Inflammatory macrophage treated with lipopolysaccharide for 4 hours (primary cell): ENCODE results near the gene CDK2.
"Not testable (repeated sequence)": the region's sequence is repeated elsewhere in the genome, so short reads cannot be mapped to it uniquely, and the experiment has no call there.

ENCODE experiments used
- DNase-seq: peaks from one replicate; pipeline ENCODE4 v3.0.0-alpha.2; 2020

CDK2 gene

DNA sequence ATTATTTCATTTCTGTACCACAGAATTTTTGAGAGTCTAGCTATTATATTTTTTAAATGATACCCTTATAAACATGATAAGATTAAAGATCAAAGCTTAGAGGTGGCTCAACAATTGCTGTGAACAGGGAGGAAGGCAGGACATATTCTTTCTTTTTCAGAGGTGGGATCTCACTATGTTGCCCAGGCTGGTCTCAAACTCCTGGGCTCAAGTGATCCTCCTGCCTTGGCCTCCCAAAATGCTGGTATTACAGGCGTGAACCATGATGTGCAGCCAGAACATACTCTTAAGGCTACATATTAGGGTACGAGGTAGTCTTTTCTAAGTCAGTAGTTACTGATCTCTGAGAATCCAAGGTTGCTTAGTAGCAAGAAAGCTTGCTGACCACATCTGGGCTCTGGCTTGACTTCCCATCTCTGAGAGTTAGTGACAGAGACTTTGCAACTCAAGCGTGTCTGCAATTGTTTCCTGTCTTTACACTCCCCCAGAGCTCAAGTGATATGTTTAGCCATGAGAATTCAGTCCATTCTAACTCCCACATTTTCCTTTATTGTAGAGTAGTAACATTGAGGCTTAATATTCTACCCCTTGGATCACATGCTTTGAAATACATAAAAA, 15.8 kb downstream of the CDK2 start:
- DNase-seq: peak; percentile 81

DNA sequence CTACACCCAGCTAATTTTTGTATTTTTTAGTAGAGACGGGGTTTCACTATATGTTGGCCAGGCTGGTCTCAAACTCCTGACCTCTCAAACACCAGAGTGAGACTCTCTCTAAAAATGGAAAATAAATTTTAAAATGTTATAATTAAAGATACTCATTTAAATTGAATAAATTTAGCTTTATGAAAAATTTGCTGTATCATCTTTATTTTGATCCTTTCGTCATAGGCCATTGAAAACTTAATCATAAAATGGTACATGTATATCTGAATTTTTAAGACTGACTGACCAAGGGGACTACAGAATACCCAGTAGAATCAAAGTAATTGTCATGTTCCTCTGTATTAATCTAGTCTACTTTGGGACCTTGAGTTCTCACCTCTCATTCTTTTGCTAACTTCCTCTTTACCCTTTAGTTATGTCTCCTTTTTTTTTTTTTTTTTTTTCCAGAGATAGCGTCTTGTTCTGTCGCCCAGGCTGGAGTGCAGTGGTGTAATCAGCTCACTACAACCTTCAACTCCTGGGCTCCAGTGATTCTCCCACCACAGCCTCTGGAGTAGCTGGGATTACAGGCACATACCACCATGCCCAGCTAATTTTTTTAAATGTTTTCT, 16.7 kb downstream of the CDK2 start:
- DNase-seq: peak; percentile 41

DNA sequence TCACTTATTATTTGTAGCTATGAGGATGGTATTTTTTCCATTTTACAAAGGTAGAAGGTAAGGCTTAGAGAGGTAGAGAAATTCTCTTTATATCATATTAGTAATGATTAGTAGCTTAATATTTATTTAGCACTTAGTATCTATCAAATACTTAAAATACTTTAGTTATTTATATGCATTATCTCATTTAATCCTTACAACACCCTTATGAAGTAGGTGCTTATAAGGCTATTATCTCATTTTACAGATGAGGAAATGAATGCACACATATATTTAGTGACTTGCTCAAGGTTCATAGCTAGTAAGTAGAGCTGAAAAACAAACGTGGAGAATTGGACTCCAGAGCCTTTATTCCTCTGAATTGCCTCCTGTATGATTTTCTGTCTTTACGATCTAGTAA, 18.2 kb downstream of the CDK2 start:
- peak; percentile 54 for DNase-seq

DNA sequence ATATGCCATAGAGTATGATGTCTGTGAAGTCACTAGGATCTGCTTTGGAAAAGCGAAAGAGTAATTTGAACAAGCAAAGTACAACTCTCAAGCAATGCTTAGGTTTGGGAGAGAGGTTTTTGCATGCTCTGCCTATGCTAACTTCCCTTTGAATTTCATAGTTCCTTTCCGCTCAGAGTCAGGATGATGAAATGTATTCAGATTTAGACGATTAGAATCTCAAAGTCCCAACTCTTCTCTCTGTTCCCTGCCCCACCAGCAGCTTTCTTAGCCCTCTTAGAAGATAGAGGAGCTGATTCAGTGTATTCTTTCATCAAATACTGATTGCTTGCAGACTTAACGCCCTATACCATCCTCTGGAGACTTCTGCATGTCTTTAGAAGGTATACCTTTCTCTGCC, 18.7 kb downstream of the CDK2 start:
- DNase-seq: peak; percentile 36

DNA sequence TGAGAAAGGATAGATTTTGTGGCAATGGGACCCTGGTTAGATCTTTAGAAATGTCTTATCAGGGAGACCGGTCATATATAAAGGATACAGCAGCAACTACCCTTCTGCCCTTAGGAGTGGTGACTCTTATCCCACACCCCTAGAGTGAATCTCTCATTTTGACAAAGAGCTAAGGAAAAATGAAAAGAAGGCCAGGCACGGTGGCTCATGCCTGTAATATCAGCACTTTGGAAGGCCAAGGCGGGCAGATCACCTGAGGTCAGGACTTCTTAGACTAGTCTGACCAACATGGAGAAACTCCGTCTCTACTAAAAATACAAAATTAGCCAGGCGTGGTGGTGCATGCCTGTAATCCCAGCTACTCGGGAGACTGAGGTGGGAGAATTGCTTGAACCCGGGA, 19.3 kb downstream of the CDK2 start:
- not testable (repeated sequence) for DNase-seq

DNA sequence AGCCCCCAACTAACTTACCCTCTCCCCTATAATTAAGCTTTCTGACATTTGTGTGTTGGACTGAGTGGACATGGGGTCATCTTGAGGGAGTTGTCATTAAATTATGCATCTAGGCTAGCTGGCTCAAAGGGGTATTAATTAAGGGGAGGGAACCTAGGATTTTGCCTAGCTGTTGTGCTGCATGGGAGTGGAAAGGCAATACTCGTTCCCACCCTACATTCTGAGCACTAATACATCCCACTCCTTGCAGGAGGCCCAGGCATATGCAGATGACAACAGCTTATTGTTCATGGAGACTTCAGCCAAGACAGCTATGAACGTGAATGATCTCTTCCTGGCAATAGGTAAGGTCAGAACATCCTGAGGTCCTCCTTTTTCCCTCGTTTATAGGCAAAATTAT, 24.5 kb downstream of the CDK2 start:
- no peak for DNase-seq

DNA sequence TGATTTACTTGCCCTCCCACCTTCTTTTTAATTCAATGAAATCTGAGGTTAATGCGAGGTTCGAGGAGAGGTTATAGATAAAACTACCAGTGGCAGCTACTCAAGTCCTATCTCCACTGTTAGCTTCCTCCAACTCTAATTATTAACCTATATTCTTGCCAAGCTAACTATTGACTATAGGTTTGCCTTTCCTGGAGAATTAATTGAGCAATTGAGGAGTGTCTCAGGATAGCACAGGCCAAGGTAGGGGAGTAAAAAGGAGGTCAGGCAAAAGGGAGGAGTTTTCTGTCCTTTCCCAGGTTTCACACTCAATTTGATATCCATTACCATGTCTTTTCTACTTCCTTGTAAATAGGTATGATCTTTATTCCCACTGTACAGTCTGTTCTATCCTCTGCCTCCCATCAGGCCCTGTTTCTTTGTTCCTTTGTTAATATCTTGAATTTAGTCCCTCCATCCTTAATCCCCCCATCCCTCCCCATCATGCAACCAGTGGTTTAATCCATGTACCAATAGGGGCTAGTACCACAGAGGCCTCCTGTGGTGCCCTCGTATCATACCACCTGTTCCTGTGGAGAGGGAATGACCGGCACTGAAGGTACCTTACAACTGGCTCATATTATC, 26.7 kb downstream of the CDK2 start:
- no peak for DNase-seq

DNA sequence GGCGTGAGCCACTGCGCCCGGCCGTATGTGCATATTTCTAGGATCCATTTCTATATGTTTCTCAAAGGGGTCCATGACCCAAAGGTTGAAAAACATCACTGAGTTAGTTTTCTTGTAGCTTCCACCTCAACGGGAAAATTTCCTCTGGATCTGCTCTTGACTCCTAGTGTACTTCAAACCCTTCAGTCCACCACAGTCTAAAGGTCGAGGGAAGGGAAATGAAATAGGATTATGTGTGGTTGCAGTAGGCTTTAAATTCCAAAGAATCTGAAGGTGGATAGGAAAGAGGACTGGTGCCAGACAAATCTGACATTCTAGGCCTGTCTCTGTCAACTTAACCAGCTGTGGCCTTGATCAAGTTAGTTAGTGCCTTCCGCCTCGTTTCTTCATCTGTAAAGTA, 28.7 kb downstream of the CDK2 start:
- DNase-seq: no peak

DNA sequence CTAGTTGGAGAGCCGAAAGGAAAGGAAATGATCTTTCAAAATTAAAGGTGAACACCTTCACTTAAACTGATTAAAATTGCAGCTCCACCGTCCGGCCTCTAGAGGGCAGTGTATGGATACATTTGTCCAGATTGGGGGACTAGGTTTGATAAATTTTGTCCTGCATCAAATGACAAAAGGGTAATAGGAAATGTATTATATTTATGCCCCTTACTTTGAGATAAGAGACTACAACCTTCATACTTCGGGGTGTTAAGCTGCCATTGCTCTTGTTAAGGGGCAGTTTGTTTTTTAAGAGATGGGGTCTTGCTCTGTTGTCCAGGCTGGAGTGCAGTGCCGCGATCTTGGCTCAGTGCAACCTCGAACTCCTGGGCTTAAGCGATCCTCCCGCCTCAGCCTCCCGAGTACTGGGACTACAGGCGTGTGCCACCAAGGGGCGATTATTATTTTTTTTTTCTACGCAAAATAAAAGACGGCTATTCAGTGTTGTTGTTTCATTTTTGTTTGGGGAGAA, 29.6 kb downstream of the CDK2 start:
- DNase-seq: peak; percentile 60

DNA sequence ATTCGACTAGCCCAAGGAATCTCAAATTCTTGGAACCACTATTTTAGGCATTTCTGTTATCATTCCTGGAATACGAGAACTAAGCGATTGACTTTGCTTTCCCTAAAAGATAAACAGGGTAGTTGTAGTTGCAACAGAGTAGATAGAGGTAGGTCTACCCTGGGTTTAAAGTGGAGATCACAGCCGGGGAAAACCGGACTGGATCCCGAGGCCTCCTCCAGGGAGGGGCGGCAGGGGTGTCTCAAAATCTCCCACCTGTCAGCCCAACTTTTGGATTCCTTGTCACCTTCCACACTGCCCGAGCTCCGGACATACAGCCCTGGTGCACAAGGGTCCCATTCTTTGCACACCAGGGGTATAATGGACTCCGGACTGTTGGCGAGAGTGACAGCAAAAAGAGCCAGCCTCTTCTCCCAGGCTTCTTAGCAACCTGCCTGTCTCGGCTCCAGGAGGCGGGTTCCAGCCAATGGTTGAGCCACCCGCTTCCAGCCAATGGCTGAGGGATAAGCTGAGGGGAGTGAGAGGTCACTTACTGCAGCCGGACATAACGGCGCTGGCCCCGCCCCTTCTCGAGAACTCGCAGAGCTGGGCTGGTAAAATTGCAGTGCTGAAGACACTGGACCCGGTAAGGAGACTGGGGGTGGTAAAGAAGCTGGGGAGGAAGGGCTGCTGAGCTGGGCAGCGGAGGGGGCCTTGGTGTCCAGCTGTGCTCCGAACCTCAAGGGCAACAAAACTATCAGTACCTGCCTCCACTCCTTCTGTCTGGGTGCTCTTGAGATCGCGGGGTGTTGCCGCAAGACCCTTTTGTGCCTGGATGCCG, 30.3 kb downstream of the CDK2 start, which contains the start of gene SUOX:
TSS of gene SUOX (plus strand) at position 562 of the 820 bp plus-strand sequence. CDS start 4,946 bp downstream, outside the sequence.
- peak; percentile 98 for DNase-seq

DNA sequence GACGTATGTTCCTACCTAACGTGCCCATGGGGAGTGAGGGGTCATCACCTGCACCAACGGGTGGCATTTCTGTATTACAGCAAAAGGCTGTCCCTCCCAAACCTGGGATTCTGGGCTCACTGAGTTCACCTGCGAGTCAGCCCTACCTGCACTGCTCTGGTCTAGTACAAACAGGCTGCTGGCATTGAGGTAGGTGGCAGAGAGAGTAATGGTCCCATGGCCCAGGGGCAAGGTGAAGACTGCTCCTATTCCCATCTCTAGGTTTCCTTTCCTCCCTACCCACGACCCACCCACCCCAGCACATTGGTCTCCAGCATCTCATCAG, 30.9 kb downstream of the CDK2 start:
- DNase-seq: no peak

DNA sequence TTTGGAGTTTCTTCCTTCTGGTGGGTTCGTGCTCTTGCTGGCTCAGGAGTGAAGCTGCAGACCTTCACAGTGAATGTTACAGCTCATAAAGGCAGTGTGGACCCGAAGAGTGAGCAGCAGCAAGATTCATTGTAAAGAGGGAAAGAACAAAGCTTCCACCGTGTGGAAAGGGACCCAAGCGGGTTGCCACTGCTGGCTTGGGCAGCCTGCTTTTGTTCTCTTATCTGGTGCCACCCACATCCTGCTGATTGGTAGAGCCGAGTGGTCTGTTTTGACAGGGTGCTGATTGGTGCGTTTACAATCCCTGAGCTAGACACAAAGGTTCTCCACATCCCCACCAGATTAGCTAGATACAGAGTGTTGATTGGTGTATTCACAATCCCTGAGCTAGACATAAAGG, 32.9 kb downstream of the CDK2 start:
- DNase-seq: not testable (repeated sequence)

DNA sequence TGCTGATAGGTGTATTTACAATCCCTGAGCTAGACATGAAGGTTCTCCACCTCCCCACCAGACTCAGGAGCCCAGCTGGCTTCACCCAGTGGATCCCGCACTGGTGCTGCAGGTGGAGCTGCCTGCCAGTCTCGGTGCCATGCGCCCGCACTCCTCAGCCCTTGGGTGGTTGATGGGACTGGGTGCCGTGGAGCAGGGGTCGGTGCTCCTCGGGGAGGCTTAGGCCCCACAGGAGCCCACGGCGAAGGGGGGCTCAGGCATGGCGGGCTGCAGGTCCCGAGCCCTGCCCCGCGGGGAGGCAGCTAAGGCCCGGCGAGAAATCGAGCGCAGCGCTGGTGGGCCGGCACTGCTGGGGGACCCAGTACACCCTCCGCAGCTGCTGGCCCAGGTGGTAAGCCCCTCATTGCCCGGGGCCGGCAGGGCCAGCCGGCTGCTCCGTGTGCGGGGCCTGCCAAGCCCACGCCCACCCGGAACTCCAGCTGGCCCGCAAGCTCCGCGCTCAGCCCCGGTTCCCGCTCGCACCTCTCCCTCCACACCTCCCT, 33.4 kb downstream of the CDK2 start:
- DNase-seq: not testable (repeated sequence)

DNA sequence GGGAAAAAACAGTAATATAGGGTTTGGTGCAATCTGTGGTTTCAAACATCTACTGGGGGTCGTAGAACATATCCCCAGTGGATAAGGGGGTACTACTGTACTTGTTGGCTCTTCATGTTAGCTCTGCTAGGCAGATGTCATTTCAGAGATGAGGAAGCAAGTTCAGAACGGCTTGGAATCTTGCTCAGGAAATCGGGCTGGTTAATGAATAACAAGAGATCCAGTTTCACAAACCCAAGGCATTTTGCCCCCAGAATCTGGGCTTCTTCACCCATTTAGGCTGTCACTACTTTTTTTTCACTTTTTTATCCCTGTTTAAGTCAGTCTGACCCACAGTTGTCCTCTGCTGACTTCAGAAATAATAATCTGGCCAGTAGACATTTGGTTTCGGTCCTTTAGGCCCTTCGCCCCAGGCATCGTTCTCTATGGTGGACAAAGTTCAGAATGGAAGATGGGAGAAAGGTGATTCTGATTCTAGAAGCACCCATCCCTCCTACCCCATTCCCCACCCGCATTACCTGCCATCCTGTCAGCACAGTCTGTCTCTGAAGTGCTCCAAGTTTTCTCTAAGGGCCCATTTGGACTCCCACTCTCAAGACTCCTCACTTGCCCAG, 35.0 kb downstream of the CDK2 start:
- no peak for DNase-seq

DNA sequence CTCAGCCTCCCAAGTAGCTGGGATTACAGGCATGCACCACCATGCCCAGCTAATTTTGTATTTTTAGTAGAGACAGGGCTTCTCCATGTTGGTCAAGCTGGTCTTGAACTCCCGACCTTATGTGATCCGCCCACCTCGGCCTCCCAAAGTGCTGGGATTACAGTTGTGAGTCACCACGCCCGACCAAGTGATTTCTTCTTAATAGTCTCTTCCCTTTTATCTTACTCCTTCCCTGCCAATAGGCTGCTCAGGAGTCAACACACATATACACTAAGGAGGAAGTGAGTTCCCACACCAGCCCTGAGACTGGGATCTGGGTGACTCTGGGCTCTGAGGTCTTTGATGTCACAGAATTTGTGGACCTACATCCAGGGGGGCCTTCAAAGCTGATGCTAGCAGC, 36.7 kb downstream of the CDK2 start:
- peak; percentile 76 for DNase-seq

DNA sequence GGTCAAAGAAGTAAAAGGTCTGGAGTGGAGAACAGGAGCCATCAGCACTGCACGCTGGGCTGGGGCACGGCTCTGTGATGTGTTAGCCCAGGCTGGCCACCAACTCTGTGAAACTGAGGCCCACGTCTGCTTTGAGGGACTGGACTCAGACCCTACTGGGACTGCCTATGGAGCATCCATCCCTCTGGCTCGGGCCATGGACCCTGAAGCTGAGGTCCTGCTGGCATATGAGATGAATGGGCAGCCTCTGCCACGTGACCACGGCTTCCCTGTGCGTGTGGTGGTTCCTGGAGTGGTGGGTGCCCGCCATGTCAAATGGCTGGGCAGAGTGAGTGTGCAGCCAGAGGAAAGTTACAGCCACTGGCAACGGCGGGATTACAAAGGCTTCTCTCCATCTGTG, 37.6 kb downstream of the CDK2 start:
- no peak for DNase-seq

DNA sequence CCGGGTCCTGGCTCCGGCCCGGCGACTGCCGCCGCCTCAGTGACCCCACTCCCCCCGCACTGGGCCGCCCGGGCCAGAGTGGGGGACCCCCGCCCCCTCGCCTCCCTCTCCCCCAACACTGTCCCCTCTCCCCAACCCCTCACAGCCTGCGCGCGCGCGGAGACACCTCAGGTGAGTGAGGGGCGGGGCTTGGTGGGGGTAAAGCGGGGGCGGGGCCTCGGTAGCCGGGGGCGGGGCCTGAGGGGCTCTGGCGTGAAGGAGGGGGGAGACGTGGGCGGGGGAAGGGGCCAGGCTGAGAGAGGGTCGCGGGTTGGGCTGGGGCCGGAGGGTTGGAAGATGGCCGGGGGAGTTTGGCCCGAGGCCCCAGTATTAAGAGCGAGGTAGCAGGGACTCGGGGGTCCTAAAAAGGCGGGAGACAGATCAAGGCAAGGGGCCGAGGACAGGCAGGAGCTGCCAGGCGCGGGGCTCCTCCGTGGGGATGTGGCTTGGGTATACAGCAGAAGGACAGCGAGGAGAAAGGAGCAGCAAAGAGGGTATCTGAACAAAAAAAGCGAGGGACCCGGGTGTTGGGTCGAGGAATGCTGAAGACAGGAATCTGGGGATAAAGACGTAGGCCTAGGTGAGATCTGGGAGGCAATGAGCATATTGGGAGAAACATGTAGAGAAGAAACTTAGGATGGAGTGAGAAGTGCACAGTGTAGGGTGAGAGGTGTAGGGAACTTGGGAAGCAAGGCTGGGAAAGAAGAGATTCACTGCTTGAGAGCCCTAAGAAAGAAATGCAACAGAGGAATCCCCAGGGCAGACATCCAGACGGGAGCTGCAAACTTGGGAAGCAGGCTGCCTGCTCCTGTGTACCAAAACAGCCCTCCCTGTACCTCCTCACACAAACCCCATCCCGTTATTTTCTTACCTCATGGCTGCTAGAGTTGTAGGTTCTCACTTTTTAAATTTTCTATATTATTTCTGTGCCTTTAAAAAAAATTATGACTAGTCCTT, 41.2 kb downstream of the CDK2 start:
- DNase-seq: no peak

DNA sequence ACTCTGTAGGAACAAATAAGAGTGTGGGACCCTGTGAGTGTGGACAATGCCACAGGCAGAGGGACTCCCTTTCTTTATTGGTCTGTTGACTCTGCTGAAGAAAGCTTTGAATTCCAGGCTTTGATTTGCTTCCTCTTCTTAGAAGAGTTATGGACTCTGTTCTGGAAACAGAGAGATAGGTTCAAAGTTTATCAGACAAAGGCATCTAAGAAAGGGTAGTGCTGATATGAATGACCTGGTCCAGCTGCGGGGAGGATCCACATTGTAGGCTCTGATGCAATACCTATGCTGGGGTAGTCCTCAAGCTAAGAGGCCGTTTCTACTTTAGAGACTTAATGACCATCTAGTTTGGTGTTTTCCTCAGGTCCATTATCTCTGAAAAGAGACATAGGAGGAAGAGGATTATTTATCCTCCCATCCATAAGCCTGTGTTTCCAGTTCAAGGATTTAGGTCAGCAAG, 43.5 kb downstream of the CDK2 start:
- no peak for DNase-seq

DNA sequence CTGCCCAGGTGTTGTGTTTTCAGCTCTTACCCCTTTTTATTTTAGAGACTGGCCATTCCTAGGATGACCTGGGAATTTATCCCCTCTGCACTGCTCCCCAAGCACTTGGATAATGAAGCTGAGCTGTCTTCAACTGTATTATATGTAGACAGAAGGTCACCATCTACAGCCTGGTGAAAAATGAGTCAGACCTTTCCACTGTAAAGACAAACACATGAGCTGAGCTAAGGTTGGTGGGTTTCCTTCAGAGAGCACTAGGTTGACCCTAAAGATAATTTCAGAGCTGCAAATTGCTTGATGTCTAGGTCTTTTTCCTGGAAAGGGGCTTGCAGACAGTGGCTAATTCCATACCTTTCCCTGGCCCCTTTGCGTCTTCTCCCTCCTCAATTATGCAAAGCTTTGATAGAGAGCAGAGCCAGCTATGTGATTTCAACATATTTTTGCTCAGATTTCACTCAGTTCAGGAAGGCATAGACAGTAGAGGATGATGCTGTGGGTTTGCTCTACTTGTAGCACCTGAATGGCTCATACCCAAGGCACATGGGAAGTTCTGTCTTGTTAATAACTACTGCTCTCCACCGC, 45.0 kb downstream of the CDK2 start:
- no peak for DNase-seq

DNA sequence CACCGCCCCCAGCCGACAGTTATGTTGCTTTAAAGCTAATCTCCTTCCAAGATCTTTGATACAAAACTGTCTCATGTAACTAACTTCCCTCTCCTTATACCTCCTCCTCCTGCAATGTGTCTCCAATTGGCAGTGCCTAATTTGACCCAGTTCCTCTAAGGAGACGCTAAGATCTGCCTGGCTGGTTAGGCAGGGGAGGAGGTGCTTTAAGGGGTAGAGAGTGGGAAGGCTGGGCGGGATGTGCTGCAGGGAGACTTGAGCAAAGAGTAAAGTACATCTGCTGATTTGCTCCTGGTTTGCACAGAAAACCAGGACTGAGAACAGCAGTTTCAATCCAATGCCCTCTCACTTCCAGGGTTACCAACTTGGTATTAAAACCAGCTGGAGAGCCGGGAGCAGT, 46.9 kb downstream of the CDK2 start:
- no peak for DNase-seq

DNA sequence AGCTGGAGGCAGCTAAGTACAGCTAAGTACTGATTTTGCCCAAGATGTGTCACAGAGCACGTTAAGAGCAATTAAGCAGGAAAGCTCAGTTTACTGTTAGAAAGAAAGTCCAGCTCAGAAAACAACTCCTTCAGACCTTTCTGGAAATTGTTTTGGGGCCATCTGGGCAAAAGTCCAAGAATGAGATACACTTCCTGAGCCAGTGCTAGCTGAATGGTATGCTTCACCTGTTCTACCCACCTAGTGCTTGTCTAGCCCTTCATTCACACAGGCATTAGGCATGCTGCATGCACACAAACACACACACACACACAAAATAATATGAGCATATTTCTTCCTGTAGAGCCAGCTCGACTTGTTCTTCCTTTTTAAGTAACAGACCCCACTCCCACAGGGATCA, 47.6 kb downstream of the CDK2 start:
- no peak for DNase-seq
